OCI-LY7 (cell line): Measurements from ENCODE around the gene PTAFR. TPM values are rescaled to one million over a fixed set of nuclear protein-coding genes. Genes with fewer than 3 reads are reported as not detected.

Experiments
- Bru-seq: library from RNA; stranded (reverse); fragments of 400-500 nt; gene quantifications from one replicate; lab custom pipeline; 2021; lab: Mats Ljungman, UMichigan
- BruChase-seq, 2 experiments: library from RNA; stranded (reverse); fragments of 400-500 nt; gene quantifications; one replicate each; lab custom pipeline; 2021; lab: Mats Ljungman, UMichigan
- BruUV-seq: library from RNA; stranded (reverse); fragments of 400-500 nt; replicated peaks from 2 replicates; lab custom pipeline; 2021; lab: Mats Ljungman, UMichigan
- CTCF ChIA-PET: fragments of 300-600 bp; sonication (Branson Sonifier 250); formaldehyde crosslinking; loops from one replicate; lab custom pipeline; 2022; ENCODE audit warnings: antibody characterized with exemption; ENCODE audit not compliant: unreplicated experiment; lab: Charles Lee
- POLR2A ChIA-PET: fragments of 300-600 bp; sonication (Branson Sonifier 250); formaldehyde crosslinking; loops from one replicate; lab custom pipeline; 2022; ENCODE audit warnings: antibody characterized with exemption; lab: Charles Lee
- DNase-seq: peaks from one replicate; pipeline ENCODE4 v3.0.0-alpha.2; 2015; ENCODE audit warnings: low spot score
- H2AFZ ChIP-seq: fragments of 200-600 bp; sonication (generic), shearing (Covaris generic); 2 replicates; pipeline ENCODE4 v1.6.1; 2014; ENCODE audit warnings: mild to moderate bottlenecking, antibody characterized with exemption, low read length, moderate library complexity
- H3K27ac ChIP-seq: fragments of 200-600 bp; sonication (generic); 2 replicates; pipeline ENCODE4 v1.5.1; 2014; ENCODE audit warnings: mixed run types, low read depth, mild to moderate bottlenecking, moderate library complexity, low read length, inconsistent platforms; ENCODE audit not compliant: poor library complexity, severe bottlenecking
- H3K36me3 ChIP-seq: fragments of 200-600 bp; sonication (generic); 2 replicates; pipeline ENCODE4 v1.6.1; 2014; ENCODE audit warnings: mild to moderate bottlenecking, antibody characterized with exemption, low read length, moderate library complexity, mixed read lengths; ENCODE audit not compliant: insufficient read depth
- H3K4me1 ChIP-seq: fragments of 200-600 bp; sonication (generic); 2 replicates; pipeline ENCODE4 v1.5.1; 2014; ENCODE audit warnings: mild to moderate bottlenecking, low read length; ENCODE audit not compliant: insufficient read depth, poor library complexity, severe bottlenecking
- H3K4me2 ChIP-seq: fragments of 200-600 bp; sonication (generic); 2 replicates; pipeline ENCODE4 v1.6.1; 2014; ENCODE audit warnings: mild to moderate bottlenecking, low read length
- H3K4me3 ChIP-seq: fragments of 200-600 bp; sonication (generic); 2 replicates; pipeline ENCODE4 v1.5.1; 2014; ENCODE audit warnings: mild to moderate bottlenecking, low read depth, low read length; ENCODE audit not compliant: poor library complexity, severe bottlenecking
- H3K79me2 ChIP-seq: fragments of 200-600 bp; sonication (generic); 2 replicates; pipeline ENCODE4 v1.6.1; 2016; ENCODE audit warnings: low read depth, mild to moderate bottlenecking, low read length, moderate library complexity, mixed read lengths; ENCODE audit not compliant: insufficient read depth
- H3K9me2 ChIP-seq: fragments of 200-600 bp; sonication (generic); 2 replicates; pipeline ENCODE4 v1.6.1; 2016; ENCODE audit warnings: mild to moderate bottlenecking, low read length, mixed read lengths; ENCODE audit not compliant: insufficient read depth
- H3K9me3 ChIP-seq: fragments of 200-600 bp; sonication (generic); 2 replicates; pipeline ENCODE4 v1.6.1; 2014; ENCODE audit warnings: mild to moderate bottlenecking, mixed run types, low read length, mixed read lengths
- H4K20me1 ChIP-seq: fragments of 200-600 bp; sonication (generic); 2 replicates; pipeline ENCODE4 v1.6.1; 2014; ENCODE audit warnings: mild to moderate bottlenecking, antibody characterized with exemption, low read length, moderate library complexity, mixed read lengths; ENCODE audit not compliant: insufficient read depth
- EZH2phosphoT487 ChIP-seq: fragments of 200-600 bp; sonication (generic); IDR thresholded peaks from 2 replicates; pipeline ENCODE4 v1.6.1; 2018; ENCODE audit warnings: low read depth, borderline replicate concordance, mild to moderate bottlenecking, mixed run types, antibody characterized with exemption, low read length, moderate library complexity, mixed read lengths
- intact Hi-C: fragments of 100-400 bp; cut with micrococcal nuclease; formaldehyde crosslinking; loops from one replicate; pipeline ENCODE4 v1.10.0; 2022; ENCODE audit not compliant: unreplicated experiment
- long read RNA-seq: library from polyadenylated mRNA; stranded (forward); transcript quantifications from one replicate; pipeline ENCODE4 v2.0.0, GENCODE V29; 2022
- total RNA-seq, 2 experiments: library from RNA; depleted of rRNA in 1 of 2; stranded (reverse); fragments of >200 nt in 1 of 2; shearing (Covaris generic) in 1 of 2; gene quantifications; 2 replicates each; pipeline ENCODE4 v1.2.3, GENCODE V29; 2014 to 2022
- TF ChIP-seq, protein P1 (sequence below): fragments of 200-600 bp; sonication (generic); conservative IDR thresholded peaks from 2 replicates; pipeline ENCODE4 v1.5.1; 2014; ENCODE audit warnings: mild to moderate bottlenecking, antibody characterized with exemption, low read length, moderate library complexity, mixed read lengths

Gene PTAFR, protein sequence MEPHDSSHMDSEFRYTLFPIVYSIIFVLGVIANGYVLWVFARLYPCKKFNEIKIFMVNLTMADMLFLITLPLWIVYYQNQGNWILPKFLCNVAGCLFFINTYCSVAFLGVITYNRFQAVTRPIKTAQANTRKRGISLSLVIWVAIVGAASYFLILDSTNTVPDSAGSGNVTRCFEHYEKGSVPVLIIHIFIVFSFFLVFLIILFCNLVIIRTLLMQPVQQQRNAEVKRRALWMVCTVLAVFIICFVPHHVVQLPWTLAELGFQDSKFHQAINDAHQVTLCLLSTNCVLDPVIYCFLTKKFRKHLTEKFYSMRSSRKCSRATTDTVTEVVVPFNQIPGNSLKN
- total RNA-seq (2014; rRNA removed; shearing (Covaris generic)) (6.1 and 8.0 TPM in 2 replicates), total RNA-seq (2022) (24.5 and 32.8 TPM in 2 replicates), Bru-seq, nascent RNA (percentile 70 among the genes with signal in this experiment), BruChase-seq, experiment 1, labeled RNA remaining after a 6-hour chase (percentile 72 among the genes with signal in this experiment), BruChase-seq, experiment 2, labeled RNA remaining after a 2-hour chase (percentile 73 among the genes with signal in this experiment)
- long read RNA-seq, full-length matches to known transcripts: 56 of 81 reads
- long read RNA-seq, partial matches to known transcripts: 0 of 81 reads
- long read RNA-seq, other reads (novel, unspliced or antisense): 25 of 81 reads

DNA sequence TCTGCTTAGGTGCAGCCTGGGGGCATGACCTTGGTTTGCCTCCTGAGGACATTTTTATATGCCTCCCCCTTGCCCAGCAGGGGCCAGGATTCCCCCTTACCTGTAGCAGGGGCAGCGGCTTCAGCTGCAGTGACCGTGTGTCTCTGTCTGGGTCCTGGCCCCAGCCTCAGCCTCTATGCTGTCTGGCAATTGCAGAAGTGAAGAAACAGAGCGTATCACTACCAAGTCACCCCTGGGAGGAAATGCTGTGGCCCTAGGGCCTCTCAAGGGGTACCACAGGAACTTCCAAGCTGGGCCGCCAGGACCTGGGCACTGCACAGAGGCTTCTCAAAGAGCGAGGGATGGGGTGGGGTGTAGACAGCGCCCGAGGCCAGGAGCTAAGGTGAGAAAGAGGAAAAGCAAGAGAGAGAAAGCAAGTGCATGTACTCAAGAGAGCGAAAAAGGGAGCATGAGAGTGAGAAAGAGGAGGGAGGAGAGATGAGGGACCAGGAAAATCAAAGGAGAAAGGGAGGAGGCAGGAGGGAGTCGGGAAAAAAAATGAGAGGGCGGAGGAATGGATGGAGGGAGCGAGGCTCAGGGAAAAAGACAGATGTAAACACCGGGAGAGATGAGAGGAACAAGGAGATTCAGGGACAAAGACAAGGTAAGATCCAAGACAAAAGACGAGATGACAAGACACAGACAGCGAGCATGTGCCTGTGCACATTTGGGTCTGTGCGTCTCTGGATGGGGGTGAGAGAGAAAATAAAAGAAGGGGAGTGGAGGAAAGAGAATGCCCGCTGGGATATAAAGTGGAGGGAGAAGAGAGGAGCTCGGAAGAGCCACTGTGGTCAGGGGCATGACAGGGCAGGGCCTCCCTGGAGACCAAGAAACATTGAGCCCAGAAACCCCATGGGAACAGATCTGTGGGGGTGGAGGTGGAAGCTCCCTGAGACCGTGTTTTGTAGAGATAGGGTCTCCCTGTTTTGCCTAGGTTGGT is at the start of gene PTAFR:
Gene PTAFR, minus strand, starts transcription at position 199 of the 979 bp plus-strand sequence. CDS start 25,669 bp downstream, outside the sequence.
- POLR2A ChIA-PET: interaction anchor here (0.5 to 4.6 kb wide), 7 partner anchors 29 to 1049 kb away, joined by 3 to 32 read pairs (median 4); partner anchors contain the start of gene EYA3
- H3K9me2 ChIP-seq: no peaks in the 10 kb centered on the region
- peak within 1 kb of the TSS; percentile 77 for H3K4me3 ChIP-seq
- no peaks in the 10 kb centered on the region for H4K20me1 ChIP-seq
- H3K9me3 ChIP-seq: no peaks in the 10 kb centered on the region
- peak within 1 kb of the TSS; percentile 49 for H2AFZ ChIP-seq
- CTCF ChIA-PET: interaction anchor here (1.5 kb wide), 1 partner anchor 85 kb away, joined by 6 read pairs; no protein-coding TSS in a partner anchor
- H3K79me2 ChIP-seq: peaks cover 35% of the 10 kb centered on the region
- H3K4me1 ChIP-seq: peaks cover 77% of the 10 kb centered on the region
- peaks cover 2% of the 10 kb centered on the region; the same call in 1 of the 2 replicates for H3K36me3 ChIP-seq
- DNase-seq: peak; percentile 91
- peak within 1 kb of the TSS; percentile 98 for H3K4me2 ChIP-seq
- TF ChIP-seq EZH2phosphoT487: no peak
- TF ChIP-seq, protein P1, sequence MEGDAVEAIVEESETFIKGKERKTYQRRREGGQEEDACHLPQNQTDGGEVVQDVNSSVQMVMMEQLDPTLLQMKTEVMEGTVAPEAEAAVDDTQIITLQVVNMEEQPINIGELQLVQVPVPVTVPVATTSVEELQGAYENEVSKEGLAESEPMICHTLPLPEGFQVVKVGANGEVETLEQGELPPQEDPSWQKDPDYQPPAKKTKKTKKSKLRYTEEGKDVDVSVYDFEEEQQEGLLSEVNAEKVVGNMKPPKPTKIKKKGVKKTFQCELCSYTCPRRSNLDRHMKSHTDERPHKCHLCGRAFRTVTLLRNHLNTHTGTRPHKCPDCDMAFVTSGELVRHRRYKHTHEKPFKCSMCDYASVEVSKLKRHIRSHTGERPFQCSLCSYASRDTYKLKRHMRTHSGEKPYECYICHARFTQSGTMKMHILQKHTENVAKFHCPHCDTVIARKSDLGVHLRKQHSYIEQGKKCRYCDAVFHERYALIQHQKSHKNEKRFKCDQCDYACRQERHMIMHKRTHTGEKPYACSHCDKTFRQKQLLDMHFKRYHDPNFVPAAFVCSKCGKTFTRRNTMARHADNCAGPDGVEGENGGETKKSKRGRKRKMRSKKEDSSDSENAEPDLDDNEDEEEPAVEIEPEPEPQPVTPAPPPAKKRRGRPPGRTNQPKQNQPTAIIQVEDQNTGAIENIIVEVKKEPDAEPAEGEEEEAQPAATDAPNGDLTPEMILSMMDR: 0 out of 2 replicates have a peak, but pooled peaks have one; percentile 14
- BruUV-seq: no TSS peak
- intact Hi-C loops: no loop called here
- H3K27ac ChIP-seq: peak within 1 kb of the TSS; percentile 97

DNA sequence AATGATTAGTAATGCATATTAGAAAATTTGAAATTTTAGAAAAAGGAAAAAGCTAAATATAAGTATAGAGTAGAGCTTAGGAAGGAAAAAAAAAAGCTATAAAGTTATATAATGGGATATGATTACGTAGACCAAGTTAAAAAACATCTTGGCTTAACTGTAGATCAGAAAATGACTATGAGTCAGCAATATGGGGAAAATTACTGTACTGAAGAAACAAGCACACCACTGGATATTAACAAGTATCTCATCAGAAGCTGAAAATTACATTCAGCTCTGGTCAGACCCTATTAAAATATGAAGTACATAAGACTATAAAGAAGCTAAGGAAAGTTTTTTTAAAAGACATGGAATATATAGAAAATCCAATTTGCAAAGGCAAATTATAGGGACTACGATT is 36.8 kb upstream of the PTAFR start:
- intact Hi-C loops: no loop called here
- Histone ChIP-seq H3K27ac (no peak overlapping the region), H3K79me2 (peaks cover 7% of the 10 kb centered on the region; the same call in 1 of the 2 replicates), H3K36me3 (peaks cover 88% of the 10 kb centered on the region), H2AFZ (no peak overlapping the region), H4K20me1 (no peaks in the 10 kb centered on the region), H3K9me2 (no peaks in the 10 kb centered on the region), H3K9me3 (no peaks in the 10 kb centered on the region), H3K4me3 (no peak overlapping the region), H3K4me1 (peaks cover 9% of the 10 kb centered on the region), H3K4me2 (no peak overlapping the region)
- TF ChIP-seq EZH2phosphoT487: no peak
- TF ChIP-seq, protein P1: no peak
- BruUV-seq: no TSS peak
- DNase-seq: no peak
- POLR2A ChIA-PET: interaction anchor here (0.5 to 1.3 kb wide), 6 partner anchors 9 to 378 kb away, joined by 3 to 5 read pairs (median 3); partner anchors contain the start of gene EYA3
- CTCF ChIA-PET: interaction anchor here (0.9 kb wide), 1 partner anchor 30 kb away, joined by 3 read pairs; no protein-coding TSS in a partner anchor
